HCT116 (cell line): Measurements from ENCODE around the gene HIPK3. TPM values are rescaled to one million over a fixed set of nuclear protein-coding genes. Genes with fewer than 3 reads are reported as not detected.
"Not testable (repeated sequence)": the region's sequence is repeated elsewhere in the genome, so short reads cannot be mapped to it uniquely, and the experiment has no call there.

Experiments
- ATAC-seq: fragments of 200-7000 bp; cut with Tn5 transposase; 2 replicates; pipeline ENCODE4 v1.9.1; 2020; ENCODE audit warnings: mild to moderate bottlenecking, moderate library complexity
- BruUV-seq: library from RNA; stranded (reverse); fragments of 400-500 nt; replicated peaks from 2 replicates; lab custom pipeline; 2021; lab: Mats Ljungman, UMichigan
- CTCF ChIA-PET: fragments of 300-600 bp; sonication (Branson Sonifier 250); formaldehyde crosslinking; loops from one replicate; lab custom pipeline; 2021; ENCODE audit warnings: antibody characterized with exemption; lab: Charles Lee
- POLR2A ChIA-PET: fragments of 300-600, 350-600 bp; sonication (Branson Sonifier 250); formaldehyde crosslinking; loops from one replicate; lab custom pipeline; 2021; ENCODE audit warnings: antibody characterized with exemption; lab: Charles Lee
- RAD21 ChIA-PET, 2 experiments: fragments of 300-600 bp; sonication (Branson Sonifier 250); formaldehyde crosslinking; loops; one replicate each; lab custom pipeline; 2023; ENCODE audit warnings: low total read pairs in 2 of 2; ENCODE audit not compliant: uncharacterized antibody in 2 of 2, unreplicated experiment in 2 of 2, low non-redundant PET in 1 of 2; lab: Charles Lee
- DNase-seq: peaks from one replicate; pipeline ENCODE4 v3.0.0-alpha.2; 2010; ENCODE audit warnings: low read depth, low spot score
- H2AFZ ChIP-seq: fragments of 200-600 bp; shearing (Covaris generic), sonication (generic); 2 replicates; pipeline ENCODE4 v1.6.1; 2017; ENCODE audit warnings: low read depth, mixed run types, mixed read lengths, antibody characterized with exemption, low read length; ENCODE audit not compliant: poor library complexity, severe bottlenecking
- H3K27ac ChIP-seq: 2 replicates; pipeline ENCODE4 v1.5.1; 2012; ENCODE audit warnings: low read depth, low read length
- H3K27me3 ChIP-seq: fragments of 200-600 bp; sonication (generic); 2 replicates; pipeline ENCODE4 v1.6.1; 2016; ENCODE audit warnings: mixed run types, low read length, mixed read lengths; ENCODE audit not compliant: insufficient read depth
- H3K36me3 ChIP-seq, 2 experiments: fragments of 200-500 bp in 1 of 2; fragments of 200-600 bp in 1 of 2; sonication (Bioruptor generic) in 1 of 2; sonication (generic) in 1 of 2; 2 replicates each; pipeline versions ENCODE4 v1.5.1 to v1.6.1; 2014 to 2016; ENCODE audit warnings: low read length in 2 of 2, inconsistent platforms in 1 of 2, mixed read lengths in 1 of 2, mixed run types in 1 of 2; ENCODE audit not compliant: insufficient read depth in 2 of 2, control insufficient read depth in 1 of 2
- H3K4me1 ChIP-seq, 2 experiments: fragments of 200-600 bp in 1 of 2; sonication (generic) in 1 of 2; 2 replicates each; pipeline versions ENCODE4 v1.5.1 to v1.6.1; 2012 to 2017; ENCODE audit warnings: low read length in 2 of 2, inconsistent platforms in 1 of 2, mild to moderate bottlenecking in 1 of 2, mixed read lengths in 1 of 2, mixed run types in 1 of 2, moderate library complexity in 1 of 2; ENCODE audit not compliant: insufficient read depth in 2 of 2, control insufficient read depth in 1 of 2
- H3K4me2 ChIP-seq: fragments of 200-600 bp; sonication (generic); 2 replicates; pipeline ENCODE4 v1.6.1; 2017; ENCODE audit warnings: mixed run types, low read length, mixed read lengths
- H3K4me3 ChIP-seq, 2 experiments: fragments of 200-600 bp in 1 of 2; sonication (generic) in 1 of 2; replicated peaks in 1 of 2; 2 replicates each; pipeline ENCODE4 v1.5.1; 2011 to 2016; ENCODE audit warnings: low read length in 2 of 2, control low read depth in 1 of 2, low read depth in 1 of 2, mild to moderate bottlenecking in 1 of 2, mixed read lengths in 1 of 2, mixed run types in 1 of 2
- H3K79me2 ChIP-seq: fragments of 200-600 bp; sonication (generic); 2 replicates; pipeline ENCODE4 v1.6.1; 2017; ENCODE audit warnings: mild to moderate bottlenecking, mixed run types, low read length, moderate library complexity, mixed read lengths; ENCODE audit not compliant: insufficient read depth
- H3K9ac ChIP-seq: fragments of 200-600 bp; sonication (generic); 2 replicates; pipeline ENCODE4 v1.6.1; 2016; ENCODE audit warnings: low read length, mixed read lengths
- H3K9me2 ChIP-seq: fragments of 200-600 bp; sonication (generic), shearing (Covaris generic); 2 replicates; pipeline ENCODE4 v1.6.1; 2017; ENCODE audit warnings: mixed run types, mild to moderate bottlenecking, moderate library complexity; ENCODE audit not compliant: insufficient read depth
- H3K9me3 ChIP-seq, 2 experiments: fragments of 200-500 bp in 1 of 2; fragments of 200-600 bp in 1 of 2; sonication (Bioruptor generic) in 1 of 2; sonication (generic) in 1 of 2; 2 replicates each; pipeline ENCODE4 v1.6.1; 2014 to 2017; ENCODE audit warnings: low read length in 2 of 2, mixed read lengths in 2 of 2, inconsistent platforms in 1 of 2, low read depth in 1 of 2, mild to moderate bottlenecking in 1 of 2, mixed run types in 1 of 2, moderate library complexity in 1 of 2; ENCODE audit not compliant: control insufficient read depth in 1 of 2, insufficient read depth in 1 of 2
- H4K20me1 ChIP-seq: fragments of 200-600 bp; sonication (generic), shearing (Covaris generic); 2 replicates; pipeline ENCODE4 v1.6.1; 2017; ENCODE audit warnings: mixed run types, mild to moderate bottlenecking, moderate library complexity; ENCODE audit not compliant: insufficient read depth
- ATF3 ChIP-seq: IDR thresholded peaks from 2 replicates; pipeline ENCODE4 v1.6.1; 2012
- CEBPB ChIP-seq: IDR thresholded peaks from 2 replicates; pipeline ENCODE4 v1.6.1; 2012; ENCODE audit warnings: low read depth
- EZH2 ChIP-seq: fragments of 200-600 bp; sonication (generic); IDR thresholded peaks from 2 replicates; pipeline ENCODE4 v1.6.1; 2017; ENCODE audit warnings: antibody characterized with exemption, mixed run types
- EZH2phosphoT487 ChIP-seq: fragments of 200-600 bp; IDR thresholded peaks from 2 replicates; pipeline ENCODE4 v1.6.1; 2018; ENCODE audit warnings: antibody characterized with exemption, borderline replicate concordance
- POLR2A ChIP-seq: IDR thresholded peaks from 2 replicates; pipeline ENCODE4 v1.7.0; 2011; ENCODE audit warnings: borderline replicate concordance; ENCODE audit not compliant: insufficient read depth, insufficient read length; ENCODE audit errors: extremely low read depth
- RAD21 ChIP-seq: IDR thresholded peaks from 2 replicates; pipeline ENCODE4 v1.6.1; 2012; ENCODE audit warnings: low read depth, mild to moderate bottlenecking
- SP1 ChIP-seq: IDR thresholded peaks from 2 replicates; pipeline ENCODE4 v1.6.1; 2012; ENCODE audit warnings: low read depth
- SRF ChIP-seq: IDR thresholded peaks from 2 replicates; pipeline ENCODE4 v1.6.1; 2012; ENCODE audit warnings: low read depth
- intact Hi-C: fragments of 100-400 bp; cut with micrococcal nuclease; formaldehyde crosslinking; loops from 2 replicates; pipeline ENCODE4 v1.10.0; 2022
- total RNA-seq: library from RNA; stranded (reverse); gene quantifications from one replicate; pipeline ENCODE4 v1.2.1, GENCODE V29; 2021; ENCODE audit not compliant: unreplicated experiment
- TF ChIP-seq, protein P1 (sequence below): IDR thresholded peaks from 2 replicates; pipeline ENCODE4 v1.6.1; 2011; ENCODE audit warnings: mild to moderate bottlenecking, low read length, moderate library complexity; ENCODE audit not compliant: insufficient replicate concordance; ENCODE audit errors: extremely low read depth

Gene HIPK3
- total RNA-seq, 1 experiment from 2014 or later = 35.2 TPM

- Histone ChIP-seq H3K79me2 (peaks cover 67% of the 10 kb centered on the region), H3K27me3 (no peaks in the 10 kb centered on the region), H3K9ac (no peak overlapping the region), H3K9me3 (no peaks in the 10 kb centered on the region), H3K4me1 (no peaks in the 10 kb centered on the region), H3K27ac (no peak overlapping the region), H2AFZ (no peak overlapping the region), H3K4me2 (no peak overlapping the region), H4K20me1 (no peaks in the 10 kb centered on the region), H3K4me3 (no peak overlapping the region), H3K9me2 (no peaks in the 10 kb centered on the region)
- ChIA-PET POLR2A (no interaction called here), RAD21 (no interaction called here)
- ATAC-seq = no peak
- BruUV-seq = no TSS peak
- intact Hi-C loops = no loop called here
- TF ChIP-seq RAD21 (no peak), ATF3 (no peak), SRF (no peak), EZH2 (no peak), SP1 (no peak), CEBPB (no peak), EZH2phosphoT487 (no peak), POLR2A (no peak)
- TF ChIP-seq, protein P1, sequence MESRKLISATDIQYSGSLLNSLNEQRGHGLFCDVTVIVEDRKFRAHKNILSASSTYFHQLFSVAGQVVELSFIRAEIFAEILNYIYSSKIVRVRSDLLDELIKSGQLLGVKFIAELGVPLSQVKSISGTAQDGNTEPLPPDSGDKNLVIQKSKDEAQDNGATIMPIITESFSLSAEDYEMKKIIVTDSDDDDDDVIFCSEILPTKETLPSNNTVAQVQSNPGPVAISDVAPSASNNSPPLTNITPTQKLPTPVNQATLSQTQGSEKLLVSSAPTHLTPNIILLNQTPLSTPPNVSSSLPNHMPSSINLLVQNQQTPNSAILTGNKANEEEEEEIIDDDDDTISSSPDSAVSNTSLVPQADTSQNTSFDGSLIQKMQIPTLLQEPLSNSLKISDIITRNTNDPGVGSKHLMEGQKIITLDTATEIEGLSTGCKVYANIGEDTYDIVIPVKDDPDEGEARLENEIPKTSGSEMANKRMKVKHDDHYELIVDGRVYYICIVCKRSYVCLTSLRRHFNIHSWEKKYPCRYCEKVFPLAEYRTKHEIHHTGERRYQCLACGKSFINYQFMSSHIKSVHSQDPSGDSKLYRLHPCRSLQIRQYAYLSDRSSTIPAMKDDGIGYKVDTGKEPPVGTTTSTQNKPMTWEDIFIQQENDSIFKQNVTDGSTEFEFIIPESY = no peak
- TF ChIP-seq, all 23 proteins: peak for 0
- no peak for DNase-seq
- CTCF ChIA-PET = no interaction called here
- no peaks in the 10 kb centered on the region for H3K36me3 ChIP-seq
Observed at GRCh38 chr11:33303541-33303940, 46.4 kb downstream of the HIPK3 start.

- H3K4me1 ChIP-seq, H3K4me2 ChIP-seq, ATAC-seq, H3K4me3 ChIP-seq, H3K36me3 ChIP-seq, H3K27me3 ChIP-seq, POLR2A ChIA-PET, H3K9me3 ChIP-seq, BruUV-seq, CTCF ChIA-PET, H4K20me1 ChIP-seq, H3K9ac ChIP-seq, H2AFZ ChIP-seq, H3K9me2 ChIP-seq, RAD21 ChIA-PET, intact Hi-C loops, DNase-seq, H3K27ac ChIP-seq: not testable (repeated sequence)
- peaks cover 63% of the 10 kb centered on the region for H3K79me2 ChIP-seq
Observed at GRCh38 chr11:33306821-33307220, 49.6 kb downstream of the HIPK3 start.
